Measurements from ENCODE around the gene NCOA1.

Gene NCOA1

DNA sequence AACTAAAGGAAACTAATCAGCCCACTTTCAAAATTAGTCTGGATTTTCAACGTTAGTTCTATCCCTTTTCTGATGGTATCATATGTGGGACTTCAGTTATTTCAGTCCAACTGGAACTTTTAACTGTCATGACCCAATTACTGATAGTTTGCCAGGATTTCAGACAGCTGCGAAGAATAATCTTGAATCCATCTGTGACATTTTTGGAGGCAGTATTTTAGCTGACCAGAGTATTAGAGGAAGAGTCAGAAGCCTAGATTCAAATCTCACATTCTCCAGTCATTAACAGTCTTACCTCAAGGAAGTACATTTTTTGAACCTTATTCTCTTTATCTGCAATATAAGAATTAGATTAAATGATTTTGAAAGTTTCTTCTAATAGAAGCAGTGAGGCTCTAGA, 220.8 kb downstream of the NCOA1 start:
- no peak overlapping the region for H3K4me3 ChIP-seq (replicated peaks; ENCODE audit: insufficient read depth, low read length)
- no peaks in the 10 kb centered on the region for H3K27me3 ChIP-seq (ENCODE audit: insufficient read depth, poor library complexity, severe bottlenecking)
- no peak overlapping the region for H3K27ac ChIP-seq (replicated peaks)
- no peak for DNase-seq (ENCODE audit: low read depth in 1 of 2, low spot score in 1 of 2)
- no peak for TF ChIP-seq GABPA (IDR thresholded peaks at IDR 0.05; ENCODE audit: low read depth)

DNA sequence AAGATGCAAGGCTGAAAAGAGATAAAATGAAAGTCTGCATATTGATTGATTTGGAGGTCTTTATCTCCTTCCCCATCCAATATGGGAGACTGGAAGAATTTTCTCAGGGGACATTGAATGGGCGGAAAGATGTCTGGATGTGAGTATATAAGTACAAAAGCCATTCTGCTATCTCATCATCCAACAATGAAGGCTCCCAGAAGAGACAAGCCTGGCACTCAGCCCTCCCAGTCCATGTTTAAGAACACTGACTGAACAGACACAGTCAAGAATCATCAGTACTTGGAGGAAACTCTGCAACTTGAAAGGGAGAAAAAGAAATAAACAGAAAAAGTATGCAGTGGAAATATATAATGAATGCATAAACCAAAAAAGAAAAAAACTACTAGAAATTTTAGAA, 221.2 kb downstream of the NCOA1 start:
- DNase-seq (ENCODE audit: low read depth in 1 of 2, low spot score in 1 of 2) = no peak
- TF ChIP-seq, protein P1, sequence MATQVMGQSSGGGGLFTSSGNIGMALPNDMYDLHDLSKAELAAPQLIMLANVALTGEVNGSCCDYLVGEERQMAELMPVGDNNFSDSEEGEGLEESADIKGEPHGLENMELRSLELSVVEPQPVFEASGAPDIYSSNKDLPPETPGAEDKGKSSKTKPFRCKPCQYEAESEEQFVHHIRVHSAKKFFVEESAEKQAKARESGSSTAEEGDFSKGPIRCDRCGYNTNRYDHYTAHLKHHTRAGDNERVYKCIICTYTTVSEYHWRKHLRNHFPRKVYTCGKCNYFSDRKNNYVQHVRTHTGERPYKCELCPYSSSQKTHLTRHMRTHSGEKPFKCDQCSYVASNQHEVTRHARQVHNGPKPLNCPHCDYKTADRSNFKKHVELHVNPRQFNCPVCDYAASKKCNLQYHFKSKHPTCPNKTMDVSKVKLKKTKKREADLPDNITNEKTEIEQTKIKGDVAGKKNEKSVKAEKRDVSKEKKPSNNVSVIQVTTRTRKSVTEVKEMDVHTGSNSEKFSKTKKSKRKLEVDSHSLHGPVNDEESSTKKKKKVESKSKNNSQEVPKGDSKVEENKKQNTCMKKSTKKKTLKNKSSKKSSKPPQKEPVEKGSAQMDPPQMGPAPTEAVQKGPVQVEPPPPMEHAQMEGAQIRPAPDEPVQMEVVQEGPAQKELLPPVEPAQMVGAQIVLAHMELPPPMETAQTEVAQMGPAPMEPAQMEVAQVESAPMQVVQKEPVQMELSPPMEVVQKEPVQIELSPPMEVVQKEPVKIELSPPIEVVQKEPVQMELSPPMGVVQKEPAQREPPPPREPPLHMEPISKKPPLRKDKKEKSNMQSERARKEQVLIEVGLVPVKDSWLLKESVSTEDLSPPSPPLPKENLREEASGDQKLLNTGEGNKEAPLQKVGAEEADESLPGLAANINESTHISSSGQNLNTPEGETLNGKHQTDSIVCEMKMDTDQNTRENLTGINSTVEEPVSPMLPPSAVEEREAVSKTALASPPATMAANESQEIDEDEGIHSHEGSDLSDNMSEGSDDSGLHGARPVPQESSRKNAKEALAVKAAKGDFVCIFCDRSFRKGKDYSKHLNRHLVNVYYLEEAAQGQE (IDR thresholded peaks at IDR 0.05; ENCODE audit: insufficient replicate concordance, low read depth) = no peak
- TF ChIP-seq POLR2AphosphoS5 (IDR thresholded peaks at IDR 0.05; ENCODE audit: low read depth) (no peak), SPI1 (IDR thresholded peaks at IDR 0.05; ENCODE audit: borderline replicate concordance, low read depth) (no peak), GABPA (IDR thresholded peaks at IDR 0.05; ENCODE audit: low read depth) (no peak)
- TF ChIP-seq, protein P2, sequence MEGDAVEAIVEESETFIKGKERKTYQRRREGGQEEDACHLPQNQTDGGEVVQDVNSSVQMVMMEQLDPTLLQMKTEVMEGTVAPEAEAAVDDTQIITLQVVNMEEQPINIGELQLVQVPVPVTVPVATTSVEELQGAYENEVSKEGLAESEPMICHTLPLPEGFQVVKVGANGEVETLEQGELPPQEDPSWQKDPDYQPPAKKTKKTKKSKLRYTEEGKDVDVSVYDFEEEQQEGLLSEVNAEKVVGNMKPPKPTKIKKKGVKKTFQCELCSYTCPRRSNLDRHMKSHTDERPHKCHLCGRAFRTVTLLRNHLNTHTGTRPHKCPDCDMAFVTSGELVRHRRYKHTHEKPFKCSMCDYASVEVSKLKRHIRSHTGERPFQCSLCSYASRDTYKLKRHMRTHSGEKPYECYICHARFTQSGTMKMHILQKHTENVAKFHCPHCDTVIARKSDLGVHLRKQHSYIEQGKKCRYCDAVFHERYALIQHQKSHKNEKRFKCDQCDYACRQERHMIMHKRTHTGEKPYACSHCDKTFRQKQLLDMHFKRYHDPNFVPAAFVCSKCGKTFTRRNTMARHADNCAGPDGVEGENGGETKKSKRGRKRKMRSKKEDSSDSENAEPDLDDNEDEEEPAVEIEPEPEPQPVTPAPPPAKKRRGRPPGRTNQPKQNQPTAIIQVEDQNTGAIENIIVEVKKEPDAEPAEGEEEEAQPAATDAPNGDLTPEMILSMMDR (IDR thresholded peaks at IDR 0.05; ENCODE audit: insufficient read depth, low read length) = no peak
- no peak overlapping the region for H3K27ac ChIP-seq (replicated peaks)
- H3K27me3 ChIP-seq (ENCODE audit: insufficient read depth, poor library complexity, severe bottlenecking) = no peaks in the 10 kb centered on the region
- H3K4me3 ChIP-seq (replicated peaks; ENCODE audit: insufficient read depth, low read length) = no peak overlapping the region

DNA sequence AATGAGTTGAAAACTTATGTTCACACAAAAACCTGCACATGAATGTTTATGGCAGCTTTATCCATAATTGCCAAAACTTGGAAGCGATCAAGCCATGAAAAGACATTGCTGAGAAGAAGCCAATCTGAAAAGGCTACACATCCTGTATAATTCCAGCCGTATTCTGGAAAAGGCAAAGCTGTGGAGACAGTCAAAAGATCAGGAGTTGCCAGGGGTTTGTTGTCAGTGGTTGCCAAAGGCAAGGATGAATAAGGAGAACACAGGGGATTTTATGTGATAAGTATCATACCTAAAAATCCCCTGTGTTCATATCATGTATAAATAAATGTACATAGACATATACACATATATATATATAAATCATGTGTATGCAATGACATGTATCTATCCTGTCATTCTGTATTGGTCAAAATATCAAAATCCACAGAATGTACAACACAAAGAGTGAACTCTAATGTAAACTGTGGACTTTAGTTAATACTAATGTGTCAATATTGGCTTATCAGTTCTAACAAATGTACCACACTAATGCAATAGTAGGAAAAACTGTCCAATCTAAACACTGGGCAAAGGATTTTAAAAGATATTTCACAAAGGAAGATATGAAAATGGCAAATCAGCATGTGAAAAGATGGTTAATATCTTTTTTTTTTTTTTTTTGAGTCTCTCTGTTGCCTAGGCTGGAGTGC, 226.4 kb downstream of the NCOA1 start:
- no peak overlapping the region for H3K4me3 ChIP-seq (replicated peaks; ENCODE audit: insufficient read depth, low read length)
- H3K27me3 ChIP-seq (ENCODE audit: insufficient read depth, poor library complexity, severe bottlenecking) = no peaks in the 10 kb centered on the region
- no peak overlapping the region for H3K27ac ChIP-seq (replicated peaks)
- TF ChIP-seq, protein P2 (IDR thresholded peaks at IDR 0.05; ENCODE audit: insufficient read depth, low read length) = no peak
- no peak for TF ChIP-seq SPI1 (IDR thresholded peaks at IDR 0.05; ENCODE audit: borderline replicate concordance, low read depth)
- TF ChIP-seq GABPA (IDR thresholded peaks at IDR 0.05; ENCODE audit: low read depth) = no peak
- TF ChIP-seq, protein P1 (IDR thresholded peaks at IDR 0.05; ENCODE audit: insufficient replicate concordance, low read depth) = no peak
- no peak for TF ChIP-seq POLR2AphosphoS5 (IDR thresholded peaks at IDR 0.05; ENCODE audit: low read depth)
- DNase-seq (ENCODE audit: low read depth in 1 of 2, low spot score in 1 of 2) = no peak

DNA sequence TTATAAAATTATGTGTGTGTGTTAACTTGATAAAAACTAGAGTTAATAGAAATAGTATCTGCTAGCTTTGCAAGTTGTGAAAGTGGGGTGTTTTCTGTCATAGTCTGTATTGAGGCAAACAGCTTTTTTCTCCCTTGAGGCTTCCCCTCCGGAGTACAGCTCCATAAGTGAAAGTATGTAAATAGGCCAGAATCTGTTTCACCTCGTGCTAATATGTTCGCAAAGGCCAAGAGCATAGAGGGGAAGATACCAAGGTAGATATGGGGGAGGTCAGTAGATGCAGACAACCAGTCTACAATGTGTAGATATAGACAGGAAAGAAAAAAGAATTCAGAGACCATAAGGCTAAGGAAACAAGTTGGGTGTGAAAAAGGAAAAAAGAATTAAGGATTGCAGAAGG, 229.3 kb downstream of the NCOA1 start:
- Histone ChIP-seq H3K27ac (replicated peaks) (no peak overlapping the region), H3K4me3 (replicated peaks; ENCODE audit: insufficient read depth, low read length) (no peak overlapping the region), H3K27me3 (ENCODE audit: insufficient read depth, poor library complexity, severe bottlenecking) (no peaks in the 10 kb centered on the region)
- TF ChIP-seq SPI1 (IDR thresholded peaks at IDR 0.05; ENCODE audit: borderline replicate concordance, low read depth) = no peak
- TF ChIP-seq POLR2AphosphoS5 (IDR thresholded peaks at IDR 0.05; ENCODE audit: low read depth) = no peak
- TF ChIP-seq, protein P2 (IDR thresholded peaks at IDR 0.05; ENCODE audit: insufficient read depth, low read length) = no peak
- TF ChIP-seq GABPA (IDR thresholded peaks at IDR 0.05; ENCODE audit: low read depth) = no peak
- TF ChIP-seq, protein P1 (IDR thresholded peaks at IDR 0.05; ENCODE audit: insufficient replicate concordance, low read depth) = no peak
- DNase-seq (ENCODE audit: low read depth in 1 of 2, low spot score in 1 of 2) = no peak

Measured in HL-60 (cell line).